Kasumi-1 (cell line): ENCODE results near the gene IL1RL2.

ENCODE experiments used
- DNase-seq, 2 experiments: peaks; one replicate each; lab custom pipeline; 2025; lab: John Stamatoyannopoulos, UW

Gene IL1RL2

DNA sequence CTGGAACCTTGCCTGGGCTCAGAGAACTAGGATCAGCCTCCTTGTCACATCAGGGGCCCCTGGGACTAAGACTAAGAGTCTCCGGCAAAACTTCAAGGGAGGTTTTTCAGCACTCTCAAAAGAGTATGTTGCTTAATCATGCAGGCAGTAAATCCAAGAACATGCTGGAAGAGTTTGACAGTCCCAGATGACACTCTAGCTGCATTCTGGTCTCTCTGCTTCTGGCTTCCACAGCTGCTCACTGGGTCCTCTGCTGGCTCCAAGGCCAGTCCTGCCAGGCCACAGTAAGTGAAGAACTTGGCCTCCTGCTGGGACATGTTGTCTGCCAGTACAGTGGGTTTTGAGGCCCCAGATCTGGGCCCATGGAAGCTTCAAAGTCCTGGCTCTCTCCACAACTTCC is 79.4 kb downstream of the IL1RL2 start:
- no peak for DNase-seq

DNA sequence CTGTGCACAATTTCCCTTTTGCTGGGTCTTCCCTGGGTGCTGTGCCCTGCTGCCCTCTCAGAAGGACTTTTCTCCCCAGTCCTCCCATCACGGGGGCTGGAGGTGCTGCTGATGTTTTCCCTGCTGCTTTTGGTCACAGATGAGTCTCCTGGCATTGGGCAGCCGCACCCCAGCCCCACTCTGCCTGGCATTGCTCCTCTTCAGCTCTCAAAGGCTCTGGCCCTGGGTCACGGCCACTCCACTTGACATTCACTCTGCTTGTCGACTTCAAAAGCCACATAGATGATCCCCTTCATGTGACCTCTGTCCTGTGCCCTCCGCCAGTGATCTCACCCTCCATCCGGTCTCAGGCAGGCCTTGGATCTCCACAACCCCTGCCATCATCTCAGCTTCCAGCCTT is 81.0 kb downstream of the IL1RL2 start:
- no peak for DNase-seq

DNA sequence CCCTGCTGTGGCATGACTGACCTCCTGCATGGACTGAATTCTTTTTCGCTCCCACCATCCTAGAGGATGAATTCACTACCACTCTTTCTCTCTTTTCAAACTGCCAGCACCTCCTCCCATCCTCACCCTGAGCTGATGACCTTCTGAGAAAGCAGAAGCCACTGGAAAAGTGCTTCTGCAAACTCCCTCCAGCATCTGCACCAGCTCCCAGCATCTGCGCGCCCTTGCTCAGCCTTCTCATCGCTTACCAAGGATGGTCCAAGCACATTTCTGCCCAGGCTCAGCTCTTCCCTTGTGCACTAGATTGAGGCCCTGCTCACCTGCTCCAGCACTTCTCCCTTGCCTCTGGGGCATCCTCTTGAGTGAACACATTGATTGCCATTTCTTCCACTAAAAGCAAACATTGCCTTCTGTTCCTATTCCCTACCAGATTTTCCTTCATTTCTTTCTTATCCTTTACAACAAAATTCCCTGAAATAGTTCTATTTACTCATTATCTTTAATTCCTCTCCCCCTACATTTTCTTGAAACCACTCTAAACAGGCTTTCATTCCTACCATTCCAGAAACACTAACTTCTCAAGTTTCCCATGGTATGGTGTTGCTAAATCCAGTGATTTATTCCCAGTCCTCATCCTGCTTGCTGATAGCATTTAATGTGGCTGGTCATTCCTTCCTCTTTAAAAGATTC is 81.8 kb downstream of the IL1RL2 start:
- no peak for DNase-seq

DNA sequence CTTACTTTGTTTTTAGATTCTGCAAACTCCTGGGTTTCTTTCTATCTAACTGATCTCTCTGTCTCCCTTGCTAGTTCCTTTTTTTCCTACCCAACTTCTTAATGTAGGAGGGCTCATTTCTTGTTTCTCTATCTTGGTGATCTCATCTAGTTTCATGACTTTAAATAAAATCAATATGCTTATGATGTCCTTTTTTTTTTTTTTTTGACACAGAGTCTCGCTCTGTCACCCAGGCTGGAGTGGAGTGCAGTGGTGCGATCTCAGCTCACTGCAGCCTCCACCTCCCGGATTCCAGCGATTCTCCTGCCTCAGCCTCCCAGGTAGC is 82.3 kb downstream of the IL1RL2 start:
- peak; percentile 24 to 27 for DNase-seq

DNA sequence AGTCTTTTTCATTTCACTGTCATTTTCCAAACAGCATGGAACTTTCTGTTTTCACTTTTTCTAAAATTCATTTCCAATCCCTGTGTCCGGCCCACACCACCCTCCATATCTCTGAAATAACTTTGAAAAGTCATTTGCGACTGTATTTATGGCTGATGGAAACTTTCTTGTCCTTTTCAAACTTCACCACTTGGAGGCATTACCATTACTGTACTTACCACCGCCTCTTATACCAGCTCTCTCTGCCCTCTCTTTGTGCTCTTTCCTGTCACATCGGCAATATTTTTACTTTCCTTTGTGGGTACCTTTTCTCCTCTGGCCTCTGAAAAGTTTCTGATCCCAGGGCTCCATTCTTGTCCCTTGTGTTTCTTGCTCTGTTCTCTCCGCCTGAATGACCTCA is 85.0 kb downstream of the IL1RL2 start:
- DNase-seq: peak; percentile 33 to 38

DNA sequence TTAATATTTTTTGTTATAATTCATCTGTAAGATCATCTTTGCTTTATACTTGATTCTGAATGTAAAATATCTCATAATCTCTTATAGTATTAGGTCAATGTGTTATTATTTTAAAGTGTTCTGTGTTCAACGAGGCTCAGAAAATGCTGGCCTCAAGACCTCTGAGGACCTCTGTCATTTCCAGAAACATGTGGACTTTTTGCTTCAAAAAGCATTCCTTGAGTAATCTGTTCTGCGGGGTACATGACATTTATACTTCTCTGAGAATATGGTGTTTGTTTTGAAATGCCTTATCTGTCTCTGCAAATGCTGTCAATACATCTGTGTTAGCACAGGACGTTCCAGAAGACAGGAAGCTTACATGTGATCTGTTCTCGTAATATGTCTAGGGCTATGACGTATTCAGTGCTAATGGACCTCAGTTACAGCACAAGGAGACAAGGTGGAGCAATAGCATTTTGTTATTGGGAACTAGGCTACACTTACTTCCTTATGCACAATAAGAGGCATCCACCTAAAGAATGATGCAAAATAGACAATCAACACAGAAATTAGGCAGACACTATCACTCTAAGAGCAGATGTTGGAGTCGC is 86.9 kb downstream of the IL1RL2 start:
- no peak for DNase-seq

DNA sequence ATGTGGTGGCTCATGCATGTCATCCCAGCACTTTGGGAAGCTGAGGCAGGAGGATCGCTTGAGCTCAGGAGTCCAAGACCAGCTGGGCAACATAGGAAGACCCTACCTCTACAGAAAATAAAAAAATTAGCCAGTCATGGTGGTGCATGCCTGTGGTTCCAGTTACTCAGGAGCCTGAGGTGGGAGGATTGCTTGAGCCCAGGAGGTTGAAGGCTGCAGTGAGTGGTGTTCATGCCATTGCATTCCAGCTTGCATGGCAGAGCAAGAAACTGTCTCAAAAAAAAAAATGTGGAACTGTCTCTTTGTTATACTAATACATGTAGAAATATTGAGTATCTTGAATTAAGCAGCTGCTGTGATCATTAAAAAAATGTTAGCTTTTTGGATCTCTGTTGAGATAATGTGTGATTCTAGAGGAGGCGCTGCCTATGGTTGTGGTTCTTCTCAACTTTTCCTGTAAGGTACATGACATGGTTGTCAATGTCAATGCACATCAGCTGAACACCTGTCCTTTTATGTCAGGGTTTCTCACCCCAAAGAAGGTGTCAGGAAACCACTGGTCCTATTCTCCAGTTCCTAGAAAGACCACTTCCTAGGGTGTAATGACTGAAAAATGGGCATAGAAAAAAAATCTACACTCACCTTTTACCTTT is 89.9 kb downstream of the IL1RL2 start:
- DNase-seq: no peak

DNA sequence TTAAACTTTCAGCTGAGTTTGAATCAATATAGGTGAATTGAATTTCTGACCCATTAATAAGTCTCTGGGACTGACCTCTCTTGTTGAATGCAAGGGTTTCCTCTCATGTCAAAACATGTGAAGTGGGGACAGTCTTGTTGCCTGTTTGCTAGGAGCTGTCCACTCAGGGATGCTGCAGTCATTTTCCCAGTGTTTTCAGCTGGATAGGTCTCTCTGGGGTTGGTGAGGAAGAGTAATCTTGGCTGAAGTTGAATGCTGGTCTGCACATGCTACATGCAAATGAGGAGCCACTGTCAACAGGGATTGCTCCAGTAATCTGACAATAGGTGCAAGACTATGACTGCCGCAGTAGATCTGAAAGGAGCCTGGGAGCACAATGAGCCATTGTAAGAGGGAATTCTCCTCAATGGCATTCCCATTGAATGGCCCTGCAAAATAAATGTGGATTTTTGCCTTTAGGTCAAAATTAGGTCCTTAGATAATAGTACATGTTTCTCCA is 90.4 kb downstream of the IL1RL2 start:
- DNase-seq: no peak

DNA sequence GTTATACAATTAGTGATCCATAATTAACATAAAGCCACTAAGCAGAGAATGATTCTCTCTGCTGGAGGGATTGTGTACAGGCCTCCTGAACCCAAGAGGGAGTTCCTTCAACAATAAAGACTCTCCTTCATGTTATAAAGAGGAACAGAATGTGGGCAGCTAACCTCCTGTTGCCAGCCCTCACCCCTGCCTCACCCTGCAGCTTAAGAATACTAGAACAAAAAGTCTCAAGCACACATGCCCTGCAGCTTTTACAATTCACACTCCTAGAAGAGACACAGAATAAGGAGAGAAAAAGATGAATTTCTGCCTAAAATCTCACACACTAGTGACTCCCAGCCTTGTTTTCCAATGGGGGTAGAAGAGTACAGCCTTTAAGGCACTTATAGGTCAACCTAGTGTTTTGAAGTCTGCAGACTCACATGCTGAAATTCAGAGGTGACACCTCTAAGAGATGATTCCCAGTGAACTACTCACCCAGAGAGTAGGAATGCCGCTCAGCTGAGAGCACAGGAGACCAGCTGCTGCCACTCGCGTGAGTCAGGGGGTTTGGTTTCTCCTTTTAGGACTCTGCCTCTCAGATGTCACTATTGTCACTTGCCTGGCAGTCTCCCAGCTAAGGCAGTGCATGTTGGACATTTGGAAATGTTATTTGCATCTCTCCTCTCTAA is 92.0 kb downstream of the IL1RL2 start:
- peak; percentile 27 to 36 for DNase-seq

DNA sequence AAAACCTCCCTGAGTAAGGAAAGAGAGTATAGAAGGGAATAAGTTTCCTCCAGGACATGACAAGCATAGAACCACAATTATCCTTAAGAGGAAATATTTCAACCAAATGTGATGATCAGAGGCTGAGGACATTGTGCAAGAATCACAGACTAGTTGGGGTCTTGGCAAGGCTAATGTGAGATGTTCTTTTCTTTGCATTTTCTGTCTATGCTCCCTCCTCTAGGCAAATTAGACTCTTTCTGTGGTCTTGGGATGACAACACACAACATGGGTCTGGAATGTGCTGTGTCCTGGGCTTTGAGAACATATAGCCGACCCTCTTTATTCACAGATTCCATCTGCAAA is 92.5 kb downstream of the IL1RL2 start:
- DNase-seq: no peak

DNA sequence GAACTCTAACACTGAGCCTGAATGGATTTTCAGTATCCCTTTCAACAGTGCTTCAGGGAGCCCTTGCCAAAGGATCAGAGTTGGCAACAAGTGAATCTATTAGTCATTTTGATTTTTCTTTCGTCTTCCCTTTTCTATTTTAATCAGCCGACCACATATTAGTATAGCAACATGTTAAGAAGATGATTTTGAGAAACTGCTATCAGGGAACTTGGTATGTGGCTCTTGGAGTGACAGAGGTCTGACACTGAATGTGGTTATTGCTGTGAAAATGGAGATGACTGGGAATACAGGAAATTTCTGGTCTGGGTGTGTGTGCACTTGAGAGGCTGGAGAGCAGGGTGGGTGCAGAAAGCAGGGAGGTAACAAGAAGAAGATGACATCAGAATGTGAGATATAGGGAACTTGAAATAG is 95.9 kb downstream of the IL1RL2 start:
- peak; percentile 38 to 53 for DNase-seq

DNA sequence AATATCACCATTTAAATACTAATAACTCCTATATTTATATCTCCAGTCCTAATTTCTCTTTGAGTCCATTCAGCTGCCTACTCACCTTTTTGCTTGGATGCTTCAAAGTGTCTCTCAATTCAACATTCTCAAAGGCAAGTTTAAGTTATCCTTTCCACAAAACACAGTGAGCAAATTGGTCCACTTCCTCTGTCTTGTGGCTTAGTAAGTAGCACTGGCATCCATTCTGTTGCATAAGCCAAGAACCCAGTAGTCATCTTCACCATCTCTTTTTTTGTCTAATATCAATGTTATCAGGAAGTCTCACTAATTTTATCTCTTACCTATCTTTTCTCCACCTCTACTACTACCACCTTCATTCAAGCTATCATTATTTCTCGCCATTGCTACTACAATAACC is 97.2 kb downstream of the IL1RL2 start:
- DNase-seq: no peak

DNA sequence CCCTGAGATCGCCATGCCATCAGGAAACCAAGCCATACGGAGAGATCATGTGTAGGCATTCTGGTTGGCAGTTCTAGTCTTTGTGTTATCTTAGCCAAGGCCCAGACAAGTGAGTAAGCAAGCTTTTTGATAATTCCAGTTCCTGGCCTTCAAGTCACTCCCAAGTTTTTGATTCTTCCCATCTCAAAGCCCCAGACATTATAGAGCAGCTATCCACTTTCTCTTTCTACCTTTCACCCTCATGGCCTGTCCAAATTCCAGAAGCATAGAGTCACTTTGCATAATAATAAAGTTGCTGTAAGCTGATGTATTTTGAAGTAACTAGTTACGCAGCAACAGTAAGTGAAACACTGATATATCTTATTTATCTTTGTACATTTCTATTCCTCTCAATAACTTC is 97.8 kb downstream of the IL1RL2 start:
- no peak for DNase-seq

DNA sequence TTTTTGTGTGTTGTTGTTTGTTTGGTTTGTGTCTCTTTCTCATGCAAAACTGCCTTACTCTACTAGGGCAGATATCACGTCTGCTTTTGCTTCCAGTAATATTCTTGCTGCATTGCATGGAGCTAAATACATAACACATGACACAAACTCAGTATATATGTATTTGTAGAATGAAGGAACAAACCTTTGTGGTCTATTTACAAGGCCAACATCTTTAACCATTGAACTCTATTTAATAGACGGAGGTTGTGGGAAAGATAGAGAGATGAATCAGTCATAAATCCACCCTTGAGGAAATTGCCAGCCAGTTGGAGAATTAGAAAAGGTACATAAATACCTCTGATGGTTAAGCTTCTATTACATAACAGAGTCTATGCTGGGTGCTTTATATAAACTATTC is 98.5 kb downstream of the IL1RL2 start:
- no peak for DNase-seq

DNA sequence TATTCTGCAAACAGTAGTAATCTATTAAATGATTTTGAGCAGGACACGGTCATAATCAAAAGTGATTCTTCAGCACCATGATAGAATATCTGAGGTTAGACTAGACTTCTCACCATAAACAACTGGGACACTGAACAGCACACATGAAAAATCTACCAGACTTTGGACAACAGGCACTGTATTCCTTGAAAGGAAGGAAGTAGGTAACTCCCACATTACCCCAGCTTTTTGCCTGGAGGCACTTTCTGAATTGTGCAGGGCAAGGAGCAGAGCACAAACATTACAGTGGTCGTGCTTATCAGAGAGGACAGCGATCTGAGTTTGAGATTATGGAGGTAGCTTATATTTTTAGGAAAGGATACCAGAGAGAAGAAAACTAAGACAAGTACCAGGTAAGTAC is 99.2 kb downstream of the IL1RL2 start:
- DNase-seq: peak; percentile 28 to 30

DNA sequence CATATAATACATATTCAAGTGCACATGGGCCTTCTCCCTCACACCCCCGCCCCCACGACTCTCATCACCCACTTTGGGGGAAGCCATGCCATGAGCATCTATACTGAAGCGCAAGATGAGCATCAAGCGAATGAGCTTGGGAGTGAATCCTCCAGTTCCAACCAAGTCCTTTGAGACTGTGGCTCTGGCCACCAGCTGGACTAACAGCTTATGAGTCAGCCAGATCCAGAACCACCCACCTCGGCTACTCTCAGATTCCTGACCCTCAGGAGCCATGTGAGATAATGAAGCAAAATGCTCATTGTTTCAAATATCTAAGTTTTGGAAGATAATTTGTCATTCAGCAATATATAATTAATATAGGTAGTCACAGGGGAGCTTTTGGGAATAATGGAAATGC is 102.3 kb downstream of the IL1RL2 start:
- no peak for DNase-seq
